ENCODE measurements around the gene GBF1. TPM values are rescaled to one million over a fixed set of nuclear protein-coding genes. Genes with fewer than 3 reads are reported as not detected.

The GBF1 gene
- total RNA-seq, 2 donors from 2014 or later, result 23.1 to 24.1 TPM

GRCh38 chr10:102384606-102385429, 139.5 kb downstream of the GBF1 start:
- intact Hi-C loops (cut with DNase I), result loop anchor here (10.0 kb wide), 1 partner anchor 190 kb away; no protein-coding TSS in a partner anchor
- Histone ChIP-seq H3K27me3 (no peaks in the 10 kb centered on the region), H3K27ac (peak overlapping the region in 2 of 4 donors; percentile 49 to 59), H3K9me3 (no peaks in the 10 kb centered on the region), H3K4me1 (no peaks in the 10 kb centered on the region), H3K4me3 (no peak overlapping the region), H3K36me3 (replicated peaks in 1 of 2; ENCODE audit: insufficient read depth in 1 of 2, low read depth in 2 of 2) (peaks cover 4 to 12% of the 10 kb centered on the region in 2 donors)
- 59 to 60% methylated on average over 4 of the region's 4 CpGs for WGBS, 2 donors
- peak in 1 of 4 donors; percentile 42 for DNase-seq
- ATAC-seq, result peak; percentile 65
- TF ChIP-seq CTCF (IDR thresholded peaks at IDR 0.05) (no peak), POLR2A (IDR thresholded peaks at IDR 0.05) (no peak)

- Histone ChIP-seq H3K36me3 (replicated peaks in 1 of 2; ENCODE audit: insufficient read depth in 1 of 2, low read depth in 2 of 2) (no peaks in the 10 kb centered on the region), H3K27ac (no peak overlapping the region), H3K9me3 (no peaks in the 10 kb centered on the region), H3K27me3 (no peaks in the 10 kb centered on the region), H3K4me3 (no peak overlapping the region), H3K4me1 (peaks cover 7% of the 10 kb centered on the region)
- DNase-seq (no peak), ATAC-seq (no peak)
- intact Hi-C loops (cut with DNase I), result loop anchor here (10.0 kb wide), 1 partner anchor 185 kb away; no protein-coding TSS in a partner anchor
- TF ChIP-seq CTCF (IDR thresholded peaks at IDR 0.05), result no peak
- TF ChIP-seq POLR2A (IDR thresholded peaks at IDR 0.05), result no peak
- WGBS, 2 donors, result 81 to 84% methylated on average over 3 of the region's 3 CpGs
Observed at GRCh38 chr10:102389894-102390293, 144.6 kb downstream of the GBF1 start.

- WGBS, 2 donors, result 74 to 81% methylated on average over 5 of the region's 5 CpGs
- intact Hi-C loops (cut with DNase I), result no loop called here
Observed at GRCh38 chr10:102392306-102392705, 147.0 kb downstream of the GBF1 start.

GRCh38 chr10:102393411-102394078, 148.2 kb downstream of the GBF1 start:
- H3K9me3 ChIP-seq, result no peaks in the 10 kb centered on the region
- no peaks in the 10 kb centered on the region for H3K36me3 ChIP-seq (replicated peaks in 1 of 2; ENCODE audit: insufficient read depth in 1 of 2, low read depth in 2 of 2)
- ATAC-seq, result no peak
- 24 to 46% methylated on average over 20 to 30 of the region's 30 CpGs for WGBS, 2 donors
- DNase-seq, result no peak
- peak overlapping the region; percentile 23 to 30 for H3K4me3 ChIP-seq
- peak overlapping the region; percentile 88 to 100 (median 96) for H3K27ac ChIP-seq
- peaks cover 30% of the 10 kb centered on the region for H3K4me1 ChIP-seq
- intact Hi-C loops (cut with DNase I), result no loop called here
- TF ChIP-seq POLR2A (IDR thresholded peaks at IDR 0.05) (no peak), CTCF (IDR thresholded peaks at IDR 0.05) (peak in 1 of 7 experiments; percentile 96)
- no peaks in the 10 kb centered on the region for H3K27me3 ChIP-seq

More at GRCh38 chr10:102392306-102392705, 147.0 kb downstream of the GBF1 start:
- ATAC-seq (no peak), DNase-seq (no peak)
- Histone ChIP-seq H3K27ac (no peak overlapping the region), H3K36me3 (replicated peaks in 1 of 2; ENCODE audit: insufficient read depth in 1 of 2, low read depth in 2 of 2) (no peaks in the 10 kb centered on the region), H3K4me3 (no peak overlapping the region), H3K27me3 (no peaks in the 10 kb centered on the region), H3K4me1 (peaks cover 21% of the 10 kb centered on the region), H3K9me3 (no peaks in the 10 kb centered on the region)
- TF ChIP-seq POLR2A (IDR thresholded peaks at IDR 0.05) (no peak), CTCF (IDR thresholded peaks at IDR 0.05) (no peak)

Data from body of pancreas (tissue), 4 donors.